Stimulated activated CD4-positive, alpha-beta T cell treated with anti-CD3 and anti-CD28 coated beads, Interleukin-12 subunit alpha, Interleukin-12 subunit beta, amount 100 ng/mL, for 4 hours (primary cell): ENCODE measurements around the gene HDAC4.

Experiments used
- DNase-seq: peaks from one replicate; pipeline ENCODE4 v3.0.0-alpha.2; 2020

Gene HDAC4

GRCh38 chr2:239396881-239397681, 3.7 kb downstream of the HDAC4 start:
- peak; percentile 17 for DNase-seq

- no peak for DNase-seq
Measured at GRCh38 chr2:239395524-239395923, 5.3 kb downstream of the HDAC4 start.

GRCh38 chr2:239394978-239395377, 5.8 kb downstream of the HDAC4 start:
- no peak for DNase-seq

- DNase-seq, result no peak
Measured at GRCh38 chr2:239394346-239394945, 6.4 kb downstream of the HDAC4 start.

GRCh38 chr2:239393941-239394340, 6.9 kb downstream of the HDAC4 start:
- no peak for DNase-seq

GRCh38 chr2:239393388-239393940, 7.4 kb downstream of the HDAC4 start:
- no peak for DNase-seq

GRCh38 chr2:239392688-239393387, 8.0 kb downstream of the HDAC4 start:
- no peak for DNase-seq

- no peak for DNase-seq
Measured at GRCh38 chr2:239392072-239392357, 8.8 kb downstream of the HDAC4 start.

GRCh38 chr2:239391286-239392071, 9.3 kb downstream of the HDAC4 start:
- no peak for DNase-seq

GRCh38 chr2:239390546-239391285, 10.1 kb downstream of the HDAC4 start:
- no peak for DNase-seq

GRCh38 chr2:239389414-239390329, 11.1 kb downstream of the HDAC4 start:
- DNase-seq, result no peak

GRCh38 chr2:239388236-239389151, 12.3 kb downstream of the HDAC4 start:
- DNase-seq, result no peak

- DNase-seq, result no peak
Measured at GRCh38 chr2:239387811-239388210, 13.0 kb downstream of the HDAC4 start.

GRCh38 chr2:239386872-239387445, 13.9 kb downstream of the HDAC4 start:
- DNase-seq, result no peak

GRCh38 chr2:239386001-239386670, 14.7 kb downstream of the HDAC4 start:
- no peak for DNase-seq

GRCh38 chr2:239385096-239386000, 15.5 kb downstream of the HDAC4 start:
- no peak for DNase-seq

- no peak for DNase-seq
Measured at GRCh38 chr2:239383759-239384156, 17.1 kb downstream of the HDAC4 start.
